HG03175 (cell line): ENCODE data around the gene TEX10.

Source experiments
- ATAC-seq: cut with Tn5 transposase; IDR thresholded peaks from one replicate; pipeline ENCODE4 v1.9.1; 2021; ENCODE audit warnings: mild to moderate bottlenecking, moderate library complexity; ENCODE audit not compliant: unreplicated experiment

The TEX10 gene

DNA sequence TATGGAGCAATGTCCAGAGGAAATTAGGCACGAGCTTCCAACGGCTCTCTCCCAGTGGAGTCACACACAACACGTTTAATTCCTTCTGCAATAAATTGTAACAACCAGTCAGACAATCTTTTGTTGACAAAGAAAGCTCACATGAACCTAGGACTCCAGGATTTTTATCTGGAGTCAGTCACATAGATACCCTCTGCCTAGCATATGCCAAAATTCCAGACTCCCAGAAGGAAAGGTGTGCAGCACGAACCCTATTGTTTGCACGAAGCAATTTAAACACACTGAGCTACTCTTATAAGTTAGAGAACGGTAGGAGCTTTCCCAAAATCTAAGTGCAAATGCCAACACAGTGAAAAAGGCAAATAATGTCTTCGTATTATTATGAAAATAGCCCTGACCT is 67.1 kb downstream of the TEX10 start:
- no peak for ATAC-seq

DNA sequence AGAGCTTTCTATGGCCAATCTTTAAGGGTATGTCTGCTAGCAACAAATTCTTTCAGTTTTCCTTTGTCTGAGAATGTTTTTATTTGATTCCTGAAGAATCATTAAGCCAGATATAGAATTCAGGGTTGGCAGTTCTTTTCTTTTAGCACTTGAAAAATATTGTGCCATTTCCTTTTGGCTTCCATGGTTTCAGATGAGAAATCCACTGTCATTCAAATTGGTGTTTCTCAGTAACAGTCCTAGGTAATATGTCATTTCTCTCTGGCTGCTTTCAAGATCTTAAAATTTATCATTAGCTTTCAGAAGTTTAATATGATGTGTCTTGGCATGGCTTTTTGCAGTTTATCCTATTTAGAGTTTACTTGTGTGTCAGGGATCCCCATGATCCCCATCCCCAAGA is 67.7 kb downstream of the TEX10 start:
- ATAC-seq, result no peak

DNA sequence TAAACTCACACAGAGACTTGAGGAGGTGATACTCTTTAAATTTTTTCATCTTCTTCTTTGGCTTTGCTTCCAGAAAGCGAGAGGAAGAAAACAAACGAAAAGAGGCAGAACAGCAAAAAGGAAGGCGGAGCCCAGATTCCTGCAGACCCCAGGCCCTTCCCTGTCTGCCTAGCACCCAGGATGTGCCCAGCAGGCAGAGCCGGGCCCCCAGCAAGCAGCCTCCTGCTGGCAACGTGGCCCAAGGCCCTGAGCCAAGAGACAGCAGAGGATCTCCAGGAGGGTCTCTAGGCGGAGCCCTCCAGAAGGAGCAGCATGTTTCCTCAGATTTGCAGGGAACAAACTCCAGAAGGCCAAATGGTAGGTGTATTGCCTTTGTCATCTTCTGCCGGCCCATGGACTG is 68.5 kb downstream of the TEX10 start:
- ATAC-seq, result no peak

DNA sequence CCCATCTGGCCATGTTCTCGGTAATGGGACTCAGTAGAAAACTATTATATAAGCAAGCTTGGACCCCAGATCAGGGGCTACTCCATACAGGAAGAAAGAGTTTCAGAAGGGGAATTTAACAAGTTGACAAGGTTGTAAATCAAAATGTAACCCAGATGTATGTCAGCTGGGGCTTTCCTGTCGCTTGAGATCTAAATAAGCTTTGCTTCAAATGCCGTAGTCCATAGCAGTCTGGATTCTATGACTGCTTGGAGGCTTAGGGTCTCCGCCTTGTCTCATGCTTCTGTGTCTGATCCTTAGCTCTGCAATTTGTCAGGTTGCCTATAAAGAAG is 70.4 kb downstream of the TEX10 start:
- ATAC-seq, result no peak

DNA sequence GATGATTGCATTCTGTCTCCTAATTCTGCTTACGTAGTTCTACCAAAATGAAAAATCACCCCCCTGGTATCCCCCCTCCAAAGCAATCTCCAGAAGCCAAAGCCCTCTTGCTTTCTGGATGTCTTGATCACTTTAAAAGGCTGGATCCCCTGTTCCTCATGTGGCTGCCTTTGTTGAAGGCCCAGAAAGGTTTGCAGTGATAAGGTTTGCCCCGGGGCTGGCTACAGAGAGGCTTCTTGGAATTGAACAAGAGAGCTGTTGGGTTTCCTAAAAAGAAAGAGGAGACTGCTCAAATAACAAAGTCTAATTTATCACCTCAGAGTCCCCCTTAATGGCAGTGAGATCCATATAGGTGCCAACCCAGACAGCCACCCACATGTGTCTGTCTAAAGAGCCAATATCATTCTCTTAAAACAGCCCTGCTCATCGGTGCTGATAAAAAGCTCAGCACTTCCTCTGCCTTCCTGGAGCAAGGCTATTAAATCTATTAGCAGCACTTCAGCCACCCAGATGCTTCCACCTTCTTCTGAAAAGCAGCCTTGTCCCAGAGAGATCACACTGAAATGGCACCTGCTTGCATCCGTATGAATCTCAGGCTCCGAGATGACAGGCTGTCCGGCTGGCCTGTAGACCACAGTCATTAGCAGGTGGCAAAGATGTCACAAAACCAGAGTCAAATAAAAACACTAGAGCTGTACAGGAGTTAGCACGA is 70.9 kb downstream of the TEX10 start:
- ATAC-seq, result no peak

DNA sequence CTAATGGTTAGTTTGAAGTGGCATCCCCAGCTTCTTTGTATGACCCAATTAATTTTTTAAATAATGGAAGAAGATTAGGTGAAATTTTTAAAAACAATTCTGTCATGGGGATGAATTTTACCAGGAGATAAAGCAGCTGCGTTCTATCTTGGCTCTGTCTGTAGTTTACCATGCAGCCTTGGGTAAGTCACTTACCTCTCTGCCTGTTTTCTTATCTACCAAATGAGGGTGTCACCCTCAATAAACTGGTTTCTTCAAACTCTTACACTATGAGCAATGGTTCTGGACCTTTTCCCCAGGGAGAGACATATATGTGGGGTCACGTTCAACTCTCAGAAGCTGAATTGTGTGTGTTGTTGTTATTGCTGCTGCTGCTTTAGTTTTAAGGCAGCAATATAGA is 71.7 kb downstream of the TEX10 start:
- ATAC-seq, result no peak

DNA sequence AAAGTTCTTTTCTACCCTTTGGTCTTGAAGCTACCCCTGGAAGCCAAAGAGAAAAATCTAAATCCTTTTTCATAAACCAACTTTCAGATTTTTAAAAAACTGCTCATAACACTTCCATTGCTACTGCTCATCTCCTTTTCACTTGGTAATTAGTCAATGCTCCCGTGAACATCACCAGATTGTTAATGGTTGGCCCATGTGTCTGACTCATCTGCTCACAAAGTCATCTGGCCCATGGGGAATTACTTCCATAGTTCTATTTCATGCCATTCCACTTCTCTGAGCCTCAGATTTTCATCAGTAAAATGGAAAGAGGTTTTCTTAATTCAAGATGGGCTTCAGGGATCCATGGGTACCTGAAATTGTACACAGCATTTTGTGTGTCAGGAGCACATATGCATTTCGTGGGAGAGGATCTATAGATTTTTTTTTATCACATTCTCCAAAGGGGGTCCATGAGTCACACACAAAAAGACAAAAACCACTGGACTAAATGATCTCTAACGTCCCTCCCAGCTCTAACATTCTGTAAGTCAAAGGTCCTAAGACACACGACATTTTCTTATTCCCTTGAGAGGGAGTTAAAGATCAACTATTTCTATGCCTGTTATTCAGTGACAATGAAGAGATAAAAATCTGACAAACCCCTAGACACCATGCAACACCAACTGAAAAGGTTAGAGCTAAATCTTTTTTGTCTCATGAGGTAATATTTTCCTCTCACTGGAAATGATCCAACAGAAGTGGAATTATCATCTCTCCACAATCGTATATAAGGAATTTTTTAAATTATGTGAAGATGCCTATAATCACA is 75.4 kb downstream of the TEX10 start:
- ATAC-seq, result no peak

DNA sequence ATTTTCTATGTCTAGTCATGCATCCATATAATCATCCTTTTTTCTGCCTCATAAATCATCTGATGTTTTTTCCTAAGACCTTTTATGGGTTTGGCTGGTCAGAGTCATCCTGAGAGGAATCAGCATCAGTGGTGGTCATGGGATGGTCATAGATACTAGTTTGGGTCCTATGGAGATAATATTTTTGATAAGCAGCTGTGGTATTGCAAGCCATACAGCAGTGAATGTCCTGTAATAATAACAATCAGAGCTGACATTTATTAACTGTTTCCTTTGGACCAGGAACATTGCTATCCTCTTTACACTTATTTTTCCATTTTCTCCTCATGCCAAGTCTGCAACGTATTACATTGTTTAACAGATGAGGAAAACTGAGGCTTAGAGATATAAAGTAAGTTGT is 83.1 kb downstream of the TEX10 start:
- no peak for ATAC-seq

DNA sequence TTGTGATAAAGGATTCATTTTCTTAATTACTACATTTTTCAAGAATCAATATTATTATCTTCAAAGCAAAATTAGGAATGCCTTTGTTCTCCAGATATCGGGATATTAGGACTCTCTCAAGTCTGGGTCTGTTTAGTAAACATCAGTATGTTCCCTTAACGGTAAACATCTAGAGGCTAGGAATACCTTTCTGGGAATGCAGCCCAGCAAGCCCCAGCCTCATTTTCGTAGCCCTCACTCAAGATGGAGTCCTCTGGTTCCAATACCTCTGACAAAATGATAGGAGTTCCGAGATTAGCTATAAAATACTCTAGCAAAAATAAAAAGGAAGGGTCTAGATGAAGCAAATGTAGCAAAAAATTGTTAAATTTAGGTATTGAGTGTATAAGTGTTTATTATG is 84.5 kb downstream of the TEX10 start:
- ATAC-seq, result no peak

DNA sequence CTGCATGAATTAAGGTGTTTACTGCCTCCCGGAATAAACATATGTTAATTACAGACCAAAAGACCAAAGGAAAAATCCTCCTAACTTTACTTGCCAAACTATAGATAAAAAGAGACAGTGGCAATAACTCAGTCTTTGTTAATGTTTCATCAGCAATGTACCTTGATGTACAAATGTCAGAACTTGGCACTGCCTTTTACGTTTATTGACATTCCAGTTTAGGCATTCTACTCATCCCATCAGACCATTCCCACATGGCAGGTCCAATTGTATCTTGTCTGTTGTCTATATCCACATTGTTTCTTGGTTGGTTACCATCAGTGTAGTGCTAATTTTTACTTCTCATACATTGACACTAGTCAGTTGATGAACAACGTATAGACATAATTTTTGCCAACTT is 85.5 kb downstream of the TEX10 start:
- no peak for ATAC-seq
